WTC11 (cell line): ENCODE data around the gene CORO2B. TPM values are rescaled to one million over a fixed set of nuclear protein-coding genes. Genes with fewer than 3 reads are reported as not detected.

Source experiments
- ATAC-seq: fragments of 200-7000 bp; cut with Tn5 transposase; 2 replicates; pipeline ENCODE4 v1.10.0; 2021; ENCODE audit warnings: mild to moderate bottlenecking, moderate library complexity
- CTCF ChIA-PET: fragments of 300-600 bp; sonication (Branson Sonifier 250); formaldehyde crosslinking; loops from one replicate; lab custom pipeline; 2021; ENCODE audit warnings: antibody characterized with exemption; lab: Charles Lee
- POLR2A ChIA-PET: fragments of 350-600 bp; sonication (Branson Sonifier 250); formaldehyde crosslinking; loops from one replicate; lab custom pipeline; 2021; ENCODE audit warnings: antibody characterized with exemption; lab: Charles Lee
- DNase-seq: peaks from one replicate; pipeline ENCODE4 v3.0.0; 2021; ENCODE audit warnings: low spot score
- H3K27ac Mint-ChIP-seq: 2 replicates; pipeline ENCODE4 v1.8.0; 2021; ENCODE audit warnings: mixed read lengths
- H3K27me3 Mint-ChIP-seq: 2 replicates; pipeline ENCODE4 v1.8.0; 2021; ENCODE audit warnings: low read depth, mild to moderate bottlenecking, moderate library complexity, mixed read lengths
- H3K36me3 Mint-ChIP-seq: 2 replicates; pipeline ENCODE4 v1.8.0; 2021; ENCODE audit warnings: mixed read lengths
- H3K4me1 Mint-ChIP-seq: 2 replicates; pipeline ENCODE4 v1.8.0; 2022; ENCODE audit warnings: mixed read lengths
- H3K4me3 Mint-ChIP-seq: 2 replicates; pipeline ENCODE4 v1.8.0; 2021; ENCODE audit warnings: mild to moderate bottlenecking, moderate library complexity, mixed read lengths
- H3K9me3 Mint-ChIP-seq: 2 replicates; pipeline ENCODE4 v1.8.0; 2021; ENCODE audit warnings: mixed read lengths
- ATF1 ChIP-seq: sonication (generic); formaldehyde crosslinking; IDR thresholded peaks from 2 replicates; pipeline ENCODE4 v1.8.1; 2023; ENCODE audit warnings: mild to moderate bottlenecking, moderate library complexity, missing genetic modification reagents
- CREB1 ChIP-seq: sonication (generic); formaldehyde crosslinking; IDR thresholded peaks from 2 replicates; pipeline ENCODE4 v1.8.0; 2023; ENCODE audit warnings: mild to moderate bottlenecking, missing genetic modification reagents
- GTF2I ChIP-seq: fragments of 250-450 bp; sonication (Bioruptor Pico); conservative IDR thresholded peaks from 2 replicates; pipeline ENCODE4 v1.4.0; 2021; ENCODE audit warnings: mild to moderate bottlenecking
- HMGA2 ChIP-seq: fragments of 250-450 bp; sonication (Bioruptor Pico); IDR thresholded peaks from 2 replicates; pipeline ENCODE4 v1.4.0; 2021; ENCODE audit warnings: mild to moderate bottlenecking, moderate library complexity
- KAT7 ChIP-seq: sonication (generic); formaldehyde crosslinking; IDR thresholded peaks from 2 replicates; pipeline ENCODE4 v1.8.1; 2023; ENCODE audit warnings: missing genetic modification reagents, mild to moderate bottlenecking, borderline replicate concordance
- NFE2L1 ChIP-seq: sonication (generic); formaldehyde crosslinking; IDR thresholded peaks from 2 replicates; pipeline ENCODE4 v1.8.1; 2023; ENCODE audit warnings: missing genetic modification reagents
- NR1H2 ChIP-seq: sonication (generic); formaldehyde crosslinking; IDR thresholded peaks from 2 replicates; pipeline ENCODE4 v1.9.0; 2021; ENCODE audit warnings: mild to moderate bottlenecking, moderate library complexity, missing genetic modification reagents
- SMAD3 ChIP-seq: sonication (generic); formaldehyde crosslinking; IDR thresholded peaks from 2 replicates; pipeline ENCODE4 v1.8.0; 2022; ENCODE audit warnings: missing genetic modification reagents, mild to moderate bottlenecking, borderline replicate concordance
- SOX15 ChIP-seq: fragments of 250-450 bp; sonication (Bioruptor Pico); IDR thresholded peaks from 2 replicates; pipeline ENCODE4 v1.9.0; 2021; ENCODE audit warnings: mild to moderate bottlenecking
- TEAD4 ChIP-seq: sonication (generic); formaldehyde crosslinking; IDR thresholded peaks from 2 replicates; pipeline ENCODE4 v1.8.0; 2022; ENCODE audit warnings: mild to moderate bottlenecking, missing genetic modification reagents
- ZNF121 ChIP-seq: sonication (generic); formaldehyde crosslinking; IDR thresholded peaks from 2 replicates; pipeline ENCODE4 v1.8.0; 2023; ENCODE audit warnings: missing genetic modification reagents
- ZNF219 ChIP-seq: sonication (generic); formaldehyde crosslinking; IDR thresholded peaks from 2 replicates; pipeline ENCODE4 v1.8.0; 2023; ENCODE audit warnings: missing genetic modification reagents, mild to moderate bottlenecking, borderline replicate concordance
- ZNF263 ChIP-seq: sonication (generic); formaldehyde crosslinking; IDR thresholded peaks from 2 replicates; pipeline ENCODE4 v1.8.1; 2022; ENCODE audit warnings: low read depth, mild to moderate bottlenecking, moderate library complexity, missing genetic modification reagents
- ZNF423 ChIP-seq: fragments of 250-450 bp; sonication (Bioruptor Pico); IDR thresholded peaks from 2 replicates; pipeline ENCODE4 v2.1.2; 2022; ENCODE audit warnings: mild to moderate bottlenecking, moderate library complexity
- total RNA-seq: library from RNA; stranded (reverse); gene quantifications from 3 replicates; pipeline ENCODE4 v1.2.3, GENCODE V29; 2021
- TF ChIP-seq, protein P1 (sequence below): sonication (generic); formaldehyde crosslinking; IDR thresholded peaks from 2 replicates; pipeline ENCODE4 v1.8.1; 2023; ENCODE audit warnings: mild to moderate bottlenecking, missing genetic modification reagents
- TF ChIP-seq, protein P2 (sequence below): sonication (generic); formaldehyde crosslinking; IDR thresholded peaks from 2 replicates; pipeline ENCODE4 v1.8.1; 2023; ENCODE audit warnings: mild to moderate bottlenecking, missing genetic modification reagents, moderate library complexity
- TF ChIP-seq, protein P3 (sequence below): fragments of 250-450 bp; sonication (Bioruptor Pico); IDR thresholded peaks from 2 replicates; pipeline ENCODE4 v1.9.0; 2021; ENCODE audit warnings: moderate library complexity, mild to moderate bottlenecking, inconsistent platforms, borderline replicate concordance
- TF ChIP-seq, protein P4 (sequence below): sonication (generic); formaldehyde crosslinking; IDR thresholded peaks from 2 replicates; pipeline ENCODE4 v1.8.1; 2022; ENCODE audit warnings: low read depth, missing genetic modification reagents, borderline replicate concordance
- TF ChIP-seq, protein P5 (sequence below): sonication (generic); formaldehyde crosslinking; IDR thresholded peaks from 2 replicates; pipeline ENCODE4 v1.8.1; 2023; ENCODE audit warnings: mild to moderate bottlenecking, missing genetic modification reagents, borderline replicate concordance

CORO2B gene
- total RNA-seq, 1 experiment from 2014 or later: 4.9 TPM

DNA sequence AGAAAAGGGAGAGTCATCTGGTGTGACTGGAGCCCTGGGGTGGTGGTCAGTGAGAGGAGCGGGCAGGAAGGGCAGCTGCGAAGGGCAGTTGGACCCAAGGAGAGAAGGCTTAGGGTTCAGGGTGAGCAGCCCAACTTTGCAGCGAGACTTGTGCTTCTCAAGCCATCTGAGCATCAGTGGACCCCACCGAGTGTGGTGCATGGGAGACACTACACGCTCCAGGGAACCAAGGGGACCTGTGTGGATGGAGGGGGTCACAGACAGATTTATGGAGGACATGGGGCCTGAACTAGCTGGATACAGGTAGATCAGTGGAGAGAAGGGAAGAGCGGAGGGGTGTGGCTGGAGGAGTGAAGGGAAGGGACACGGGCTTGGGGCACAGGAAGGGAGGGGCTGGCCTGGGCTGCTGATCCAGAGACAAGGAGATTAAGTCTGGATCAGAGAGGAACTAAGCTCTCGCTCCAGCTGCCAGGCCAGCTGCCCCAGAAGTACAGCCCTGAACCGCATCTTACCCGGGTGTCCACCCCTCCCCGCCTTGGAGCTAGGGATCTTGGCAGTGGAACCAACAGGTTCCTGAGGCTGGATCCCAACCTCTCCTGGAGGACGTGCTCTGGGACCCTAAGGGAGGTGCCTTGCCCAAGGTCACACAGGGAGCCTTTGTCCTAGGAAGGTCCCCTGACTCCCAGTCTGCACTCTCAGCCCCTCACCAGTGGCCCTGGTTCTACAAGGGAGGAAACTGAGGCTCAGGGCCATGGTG is 120.5 kb downstream of the CORO2B start (continued):
- TF ChIP-seq, protein P1, sequence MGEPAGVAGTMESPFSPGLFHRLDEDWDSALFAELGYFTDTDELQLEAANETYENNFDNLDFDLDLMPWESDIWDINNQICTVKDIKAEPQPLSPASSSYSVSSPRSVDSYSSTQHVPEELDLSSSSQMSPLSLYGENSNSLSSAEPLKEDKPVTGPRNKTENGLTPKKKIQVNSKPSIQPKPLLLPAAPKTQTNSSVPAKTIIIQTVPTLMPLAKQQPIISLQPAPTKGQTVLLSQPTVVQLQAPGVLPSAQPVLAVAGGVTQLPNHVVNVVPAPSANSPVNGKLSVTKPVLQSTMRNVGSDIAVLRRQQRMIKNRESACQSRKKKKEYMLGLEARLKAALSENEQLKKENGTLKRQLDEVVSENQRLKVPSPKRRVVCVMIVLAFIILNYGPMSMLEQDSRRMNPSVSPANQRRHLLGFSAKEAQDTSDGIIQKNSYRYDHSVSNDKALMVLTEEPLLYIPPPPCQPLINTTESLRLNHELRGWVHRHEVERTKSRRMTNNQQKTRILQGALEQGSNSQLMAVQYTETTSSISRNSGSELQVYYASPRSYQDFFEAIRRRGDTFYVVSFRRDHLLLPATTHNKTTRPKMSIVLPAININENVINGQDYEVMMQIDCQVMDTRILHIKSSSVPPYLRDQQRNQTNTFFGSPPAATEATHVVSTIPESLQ (CRISPR knock-in tag): no peak
- no peak for TF ChIP-seq SOX15 (CRISPR knock-in tag)

DNA sequence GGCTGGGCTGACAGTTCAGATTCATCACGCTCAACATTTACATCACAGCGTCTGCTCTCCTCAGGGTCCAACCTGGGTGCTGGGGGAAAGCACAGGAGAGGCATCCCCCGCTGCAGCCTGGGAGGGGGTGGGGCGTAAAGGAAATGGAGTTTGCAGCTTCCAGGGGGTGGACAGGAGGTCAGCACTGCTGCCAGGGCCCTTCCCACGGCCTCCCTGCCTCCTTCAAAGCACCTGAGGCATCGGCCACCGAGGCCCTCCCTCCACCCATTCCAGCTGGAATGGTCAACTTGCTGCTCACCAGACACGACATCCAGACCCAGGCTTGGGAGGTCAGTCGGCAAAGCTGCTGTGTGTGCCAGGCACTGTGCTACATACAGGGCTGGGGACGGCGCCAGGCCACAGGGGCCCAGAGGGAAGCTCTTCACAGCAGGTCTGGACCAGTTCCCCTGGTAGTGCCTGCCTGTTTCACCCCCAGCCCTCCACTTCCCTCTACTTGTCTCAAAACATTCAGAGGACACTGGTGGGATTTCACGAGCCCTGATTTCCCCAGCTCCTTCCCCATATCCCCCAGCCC is 121.2 kb downstream of the CORO2B start:
- H3K9me3 Mint-ChIP-seq: peaks cover 9% of the 10 kb centered on the region
- peaks cover 4% of the 10 kb centered on the region; the same call in 1 of the 2 replicates for H3K27me3 Mint-ChIP-seq
- no peak overlapping the region; the same call in 1 of the 2 replicates for H3K27ac Mint-ChIP-seq
- ChIA-PET POLR2A (no interaction called here), CTCF (interaction anchor here (0.6 to 2.8 kb wide), 15 partner anchors 8 to 332 kb away, joined by 3 to 24 read pairs (median 4); no protein-coding TSS in a partner anchor)
- TF ChIP-seq ZNF263 (CRISPR knock-in tag) (no peak), CREB1 (CRISPR knock-in tag) (no peak), TEAD4 (CRISPR knock-in tag) (no peak), ZNF219 (CRISPR knock-in tag) (no peak), NFE2L1 (CRISPR knock-in tag) (no peak), GTF2I (CRISPR knock-in tag) (no peak), NR1H2 (CRISPR knock-in tag) (no peak), ZNF121 (CRISPR knock-in tag) (no peak), ZNF423 (no peak), HMGA2 (CRISPR knock-in tag) (no peak), KAT7 (CRISPR knock-in tag) (no peak), SMAD3 (no peak), ATF1 (CRISPR knock-in tag) (no peak)
- TF ChIP-seq, protein P2, sequence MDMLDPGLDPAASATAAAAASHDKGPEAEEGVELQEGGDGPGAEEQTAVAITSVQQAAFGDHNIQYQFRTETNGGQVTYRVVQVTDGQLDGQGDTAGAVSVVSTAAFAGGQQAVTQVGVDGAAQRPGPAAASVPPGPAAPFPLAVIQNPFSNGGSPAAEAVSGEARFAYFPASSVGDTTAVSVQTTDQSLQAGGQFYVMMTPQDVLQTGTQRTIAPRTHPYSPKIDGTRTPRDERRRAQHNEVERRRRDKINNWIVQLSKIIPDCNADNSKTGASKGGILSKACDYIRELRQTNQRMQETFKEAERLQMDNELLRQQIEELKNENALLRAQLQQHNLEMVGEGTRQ (CRISPR knock-in tag): no peak
- TF ChIP-seq, protein P3, sequence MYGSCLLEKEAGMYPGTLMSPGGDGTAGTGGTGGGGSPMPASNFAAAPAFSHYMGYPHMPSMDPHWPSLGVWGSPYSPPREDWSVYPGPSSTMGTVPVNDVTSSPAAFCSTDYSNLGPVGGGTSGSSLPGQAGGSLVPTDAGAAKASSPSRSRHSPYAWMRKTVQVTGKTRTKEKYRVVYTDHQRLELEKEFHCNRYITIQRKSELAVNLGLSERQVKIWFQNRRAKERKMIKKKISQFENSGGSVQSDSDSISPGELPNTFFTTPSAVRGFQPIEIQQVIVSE (CRISPR knock-in tag): no peak
- TF ChIP-seq, protein P4, sequence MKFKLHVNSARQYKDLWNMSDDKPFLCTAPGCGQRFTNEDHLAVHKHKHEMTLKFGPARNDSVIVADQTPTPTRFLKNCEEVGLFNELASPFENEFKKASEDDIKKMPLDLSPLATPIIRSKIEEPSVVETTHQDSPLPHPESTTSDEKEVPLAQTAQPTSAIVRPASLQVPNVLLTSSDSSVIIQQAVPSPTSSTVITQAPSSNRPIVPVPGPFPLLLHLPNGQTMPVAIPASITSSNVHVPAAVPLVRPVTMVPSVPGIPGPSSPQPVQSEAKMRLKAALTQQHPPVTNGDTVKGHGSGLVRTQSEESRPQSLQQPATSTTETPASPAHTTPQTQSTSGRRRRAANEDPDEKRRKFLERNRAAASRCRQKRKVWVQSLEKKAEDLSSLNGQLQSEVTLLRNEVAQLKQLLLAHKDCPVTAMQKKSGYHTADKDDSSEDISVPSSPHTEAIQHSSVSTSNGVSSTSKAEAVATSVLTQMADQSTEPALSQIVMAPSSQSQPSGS: no peak
- TF ChIP-seq, protein P5, sequence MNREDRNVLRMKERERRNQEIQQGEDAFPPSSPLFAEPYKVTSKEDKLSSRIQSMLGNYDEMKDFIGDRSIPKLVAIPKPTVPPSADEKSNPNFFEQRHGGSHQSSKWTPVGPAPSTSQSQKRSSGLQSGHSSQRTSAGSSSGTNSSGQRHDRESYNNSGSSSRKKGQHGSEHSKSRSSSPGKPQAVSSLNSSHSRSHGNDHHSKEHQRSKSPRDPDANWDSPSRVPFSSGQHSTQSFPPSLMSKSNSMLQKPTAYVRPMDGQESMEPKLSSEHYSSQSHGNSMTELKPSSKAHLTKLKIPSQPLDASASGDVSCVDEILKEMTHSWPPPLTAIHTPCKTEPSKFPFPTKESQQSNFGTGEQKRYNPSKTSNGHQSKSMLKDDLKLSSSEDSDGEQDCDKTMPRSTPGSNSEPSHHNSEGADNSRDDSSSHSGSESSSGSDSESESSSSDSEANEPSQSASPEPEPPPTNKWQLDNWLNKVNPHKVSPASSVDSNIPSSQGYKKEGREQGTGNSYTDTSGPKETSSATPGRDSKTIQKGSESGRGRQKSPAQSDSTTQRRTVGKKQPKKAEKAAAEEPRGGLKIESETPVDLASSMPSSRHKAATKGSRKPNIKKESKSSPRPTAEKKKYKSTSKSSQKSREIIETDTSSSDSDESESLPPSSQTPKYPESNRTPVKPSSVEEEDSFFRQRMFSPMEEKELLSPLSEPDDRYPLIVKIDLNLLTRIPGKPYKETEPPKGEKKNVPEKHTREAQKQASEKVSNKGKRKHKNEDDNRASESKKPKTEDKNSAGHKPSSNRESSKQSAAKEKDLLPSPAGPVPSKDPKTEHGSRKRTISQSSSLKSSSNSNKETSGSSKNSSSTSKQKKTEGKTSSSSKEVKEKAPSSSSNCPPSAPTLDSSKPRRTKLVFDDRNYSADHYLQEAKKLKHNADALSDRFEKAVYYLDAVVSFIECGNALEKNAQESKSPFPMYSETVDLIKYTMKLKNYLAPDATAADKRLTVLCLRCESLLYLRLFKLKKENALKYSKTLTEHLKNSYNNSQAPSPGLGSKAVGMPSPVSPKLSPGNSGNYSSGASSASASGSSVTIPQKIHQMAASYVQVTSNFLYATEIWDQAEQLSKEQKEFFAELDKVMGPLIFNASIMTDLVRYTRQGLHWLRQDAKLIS (CRISPR knock-in tag): no peak
- peaks cover 6% of the 10 kb centered on the region; the same call in 1 of the 2 replicates for H3K36me3 Mint-ChIP-seq
- H3K4me3 Mint-ChIP-seq: no peak overlapping the region
- peaks cover 32% of the 10 kb centered on the region for H3K4me1 Mint-ChIP-seq
- DNase-seq (no peak), ATAC-seq (no peak; the same call in 1 of the 2 replicates)
